SU-DHL-6 (cell line): Measurements from ENCODE around the gene DEAF1.

Experiments used
- CTCF ChIP-seq: fragments of 200-600 bp; sonication (generic); IDR thresholded peaks from one replicate; pipeline ENCODE4 v1.5.1; 2017; ENCODE audit warnings: antibody characterized with exemption, mild to moderate bottlenecking, low read length, moderate library complexity; ENCODE audit not compliant: insufficient read depth, poor library complexity, severe bottlenecking
- EZH2phosphoT487 ChIP-seq: fragments of 200-600 bp; sonication (generic), shearing (Covaris generic); conservative IDR thresholded peaks from 2 replicates; pipeline ENCODE4 v1.6.1; 2018; ENCODE audit warnings: mild to moderate bottlenecking, antibody characterized with exemption, low read length, moderate library complexity, mixed read lengths

- no peak for TF ChIP-seq CTCF
- no peak for TF ChIP-seq EZH2phosphoT487
Observed at GRCh38 chr11:707817-708420, 12.9 kb upstream of the DEAF1 start.
